H1 (cell line): ENCODE results near the gene RSAD1. TPM values are rescaled to one million over a fixed set of nuclear protein-coding genes. Genes with fewer than 3 reads are reported as not detected.

ENCODE experiments used
- POU5F1 ChIP-seq: IDR thresholded peaks from 2 replicates; pipeline ENCODE4 v1.6.1; 2011; ENCODE audit warnings: low read depth, mild to moderate bottlenecking, low read length, moderate library complexity
- RAD21 ChIP-seq, 2 experiments: IDR thresholded peaks in 1 of 2; conservative IDR thresholded peaks in 1 of 2; 2 replicates each; pipeline ENCODE4 v1.6.1; 2011; ENCODE audit warnings: low read depth in 2 of 2, low read length in 2 of 2, improper control_type of control experiment in 1 of 2, inconsistent platforms in 1 of 2, mild to moderate bottlenecking in 1 of 2, moderate library complexity in 1 of 2
- SUZ12 ChIP-seq: fragments of 200-600 bp; sonication (generic); IDR thresholded peaks from 2 replicates; pipeline ENCODE4 v1.6.1; 2012; ENCODE audit warnings: mild to moderate bottlenecking, inconsistent platforms, low read length, moderate library complexity, mixed read lengths
- TAF1 ChIP-seq: IDR thresholded peaks from 2 replicates; pipeline ENCODE4 v1.6.1; 2011; ENCODE audit warnings: mild to moderate bottlenecking, low read depth, low read length
- polyA plus RNA-seq, 7 experiments: library from polyadenylated mRNA; depleted of rRNA in 3 of 7; stranded (reverse) in 5 of 7; unstranded in 2 of 7; fragments of >200 nt in 5 of 7; fragments of 200-250 nt in 2 of 7; gene quantifications; 1 replicate in 5 of 7; 2 replicates in 1 of 7; 4 replicates in 1 of 7; pipeline versions ENCODE4 v1.2.1 to v1.2.3, GENCODE V29; 2011 to 2013; ENCODE audit warnings: missing spikeins in 2 of 7, mixed read lengths in 2 of 7
- total RNA-seq: library from RNA; stranded (reverse); fragmentation: NEBNext Ultra II Directional; extraction: Animal tissue kit (Norgen Biotek cat#: 25700); gene quantifications from 2 replicates; pipeline ENCODE4 v1.2.1, GENCODE V29; 2021

The RSAD1 gene
- total and polyA plus RNA-seq, 2 of the 8 experiments (the other 6 are each of a cell fraction or from before 2014, with no cell fraction given): 17.9 to 33.5 TPM

DNA sequence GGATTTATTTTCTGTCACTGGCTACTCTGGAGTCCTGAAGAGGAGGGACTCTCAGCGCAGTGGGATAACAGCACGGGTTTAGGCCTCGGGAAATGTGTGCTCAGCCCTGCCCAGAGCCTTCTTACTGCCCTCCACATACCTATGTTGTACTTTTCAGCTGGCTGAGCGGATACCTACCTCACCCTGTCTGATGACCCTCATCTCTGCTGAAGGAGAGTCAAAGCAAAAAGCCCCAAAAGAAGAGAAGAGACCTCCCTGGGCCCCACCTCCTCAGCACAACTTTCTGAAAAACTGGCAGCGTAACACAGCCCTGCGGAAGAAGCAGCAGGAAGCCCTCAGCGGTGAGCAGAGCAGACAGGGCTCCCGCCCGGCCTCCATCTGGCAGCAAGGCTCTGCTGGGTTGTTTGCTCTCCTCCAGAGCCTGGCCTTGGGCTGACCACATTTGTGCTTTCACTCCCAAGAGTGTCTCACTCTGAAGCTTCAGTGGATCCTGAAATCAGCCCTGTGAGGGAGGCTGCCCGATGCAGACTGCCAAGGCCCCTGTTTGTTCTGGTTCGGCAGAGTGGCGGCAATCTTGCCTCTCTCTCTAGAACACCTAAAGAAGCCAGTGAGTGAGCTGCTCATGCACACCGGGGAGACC is 39.8 kb downstream of the RSAD1 start (continued):
- no peak for TF ChIP-seq SUZ12
- TF ChIP-seq TAF1: no peak
- no peak for TF ChIP-seq POU5F1
- no peak for TF ChIP-seq RAD21 (IDR thresholded peaks at IDR 0.05 in 1 of 2, conservative IDR thresholded peaks at IDR 0.05 in 1 of 2; ENCODE audit: low read depth in 2 of 2, low read length in 2 of 2)
